ENCODE measurements around the gene MOB4.
A peak's percentile ranks its signal among the peaks of the same experiment; 100 is the strongest.

Gene MOB4

GRCh38 chr2:197597166-197597565 is 81.3 kb downstream of the MOB4 start:
- DNase-seq: no peak

- no peak for DNase-seq
Measured at GRCh38 chr2:197598450-197598849, 82.6 kb downstream of the MOB4 start.

- DNase-seq: peak; percentile 21
Measured at GRCh38 chr2:197599285-197599965, 83.6 kb downstream of the MOB4 start.

GRCh38 chr2:197600306-197600705 is 84.4 kb downstream of the MOB4 start:
- DNase-seq: no peak

- DNase-seq: no peak
Measured at GRCh38 chr2:197601726-197602125, 85.9 kb downstream of the MOB4 start.
